DOHH2 (cell line): ENCODE measurements around the gene RUSC2.

ENCODE experiments used
- EZH2phosphoT487 ChIP-seq: fragments of 200-600 bp; sonication (generic); IDR thresholded peaks from 2 replicates; pipeline ENCODE4 v1.6.1; 2017; ENCODE audit warnings: borderline replicate concordance, mild to moderate bottlenecking, antibody characterized with exemption, low read length, moderate library complexity, mixed read lengths
- TF ChIP-seq, protein P1 (sequence below): fragments of 200-600 bp; sonication (generic); IDR thresholded peaks from one replicate; pipeline ENCODE4 v1.5.1; 2014; ENCODE audit warnings: antibody characterized with exemption, mild to moderate bottlenecking, low read depth, low read length; ENCODE audit not compliant: poor library complexity, severe bottlenecking

GRCh38 chr9:35516479-35516878 is 26.6 kb downstream of the RUSC2 start:
- TF ChIP-seq, protein P1, sequence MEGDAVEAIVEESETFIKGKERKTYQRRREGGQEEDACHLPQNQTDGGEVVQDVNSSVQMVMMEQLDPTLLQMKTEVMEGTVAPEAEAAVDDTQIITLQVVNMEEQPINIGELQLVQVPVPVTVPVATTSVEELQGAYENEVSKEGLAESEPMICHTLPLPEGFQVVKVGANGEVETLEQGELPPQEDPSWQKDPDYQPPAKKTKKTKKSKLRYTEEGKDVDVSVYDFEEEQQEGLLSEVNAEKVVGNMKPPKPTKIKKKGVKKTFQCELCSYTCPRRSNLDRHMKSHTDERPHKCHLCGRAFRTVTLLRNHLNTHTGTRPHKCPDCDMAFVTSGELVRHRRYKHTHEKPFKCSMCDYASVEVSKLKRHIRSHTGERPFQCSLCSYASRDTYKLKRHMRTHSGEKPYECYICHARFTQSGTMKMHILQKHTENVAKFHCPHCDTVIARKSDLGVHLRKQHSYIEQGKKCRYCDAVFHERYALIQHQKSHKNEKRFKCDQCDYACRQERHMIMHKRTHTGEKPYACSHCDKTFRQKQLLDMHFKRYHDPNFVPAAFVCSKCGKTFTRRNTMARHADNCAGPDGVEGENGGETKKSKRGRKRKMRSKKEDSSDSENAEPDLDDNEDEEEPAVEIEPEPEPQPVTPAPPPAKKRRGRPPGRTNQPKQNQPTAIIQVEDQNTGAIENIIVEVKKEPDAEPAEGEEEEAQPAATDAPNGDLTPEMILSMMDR: no peak
- TF ChIP-seq EZH2phosphoT487: no peak
